Caki2 (cell line): Measurements from ENCODE around the gene PSKH1. TPM values are rescaled to one million over a fixed set of nuclear protein-coding genes. Genes with fewer than 3 reads are reported as not detected.

ENCODE experiments used
- DNase-seq: peaks from one replicate; pipeline ENCODE4 v3.0.0-alpha.2; 2015; ENCODE audit warnings: low read depth
- in situ Hi-C: cut with HindIII; loops from 2 replicates; pipeline ENCODE4 v1.10.0; 2016; ENCODE audit warnings: low sequenced_read_pairs, low pct_unique_long_range_greater_than_20kb, mixed read lengths
- total RNA-seq: library from RNA; depleted of rRNA; stranded (reverse); fragments of >200 nt; shearing (Covaris generic); gene quantifications from 2 replicates; pipeline ENCODE4 v1.2.3, GENCODE V29; 2014; ENCODE audit warnings: low replicate concordance

The PSKH1 gene
- total RNA-seq, 1 experiment from 2014 or later, result 25.9 TPM

DNA sequence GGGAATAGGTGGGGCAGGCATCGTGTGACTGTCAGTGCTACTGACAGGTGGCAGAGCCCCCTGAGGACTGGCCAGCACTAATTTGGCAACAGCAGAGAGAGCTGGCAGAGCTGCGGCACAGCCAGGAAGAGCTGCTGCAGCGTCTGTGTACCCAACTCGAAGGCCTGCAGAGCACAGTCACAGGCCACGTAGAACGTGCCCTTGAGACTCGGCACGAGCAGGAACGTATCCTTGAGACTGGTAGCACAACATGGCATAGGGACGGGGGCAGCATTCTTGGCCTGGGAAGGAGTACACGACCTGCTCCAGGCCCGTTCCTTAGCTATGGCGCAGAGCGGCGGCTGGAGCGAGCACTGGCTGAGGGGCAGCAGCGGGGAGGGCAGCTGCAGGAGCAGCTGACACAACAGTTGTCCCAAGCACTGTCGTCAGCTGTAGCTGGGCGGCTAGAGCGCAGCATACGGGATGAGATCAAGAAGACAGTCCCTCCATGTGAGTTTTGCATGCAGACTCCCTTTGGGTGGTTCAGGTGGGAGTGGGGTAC is 11.4 kb upstream of the PSKH1 start:
- in situ Hi-C loops, result loop anchor here (25.0 kb wide), 1 partner anchor 181 kb away; no protein-coding TSS in a partner anchor
- DNase-seq, result no peak

DNA sequence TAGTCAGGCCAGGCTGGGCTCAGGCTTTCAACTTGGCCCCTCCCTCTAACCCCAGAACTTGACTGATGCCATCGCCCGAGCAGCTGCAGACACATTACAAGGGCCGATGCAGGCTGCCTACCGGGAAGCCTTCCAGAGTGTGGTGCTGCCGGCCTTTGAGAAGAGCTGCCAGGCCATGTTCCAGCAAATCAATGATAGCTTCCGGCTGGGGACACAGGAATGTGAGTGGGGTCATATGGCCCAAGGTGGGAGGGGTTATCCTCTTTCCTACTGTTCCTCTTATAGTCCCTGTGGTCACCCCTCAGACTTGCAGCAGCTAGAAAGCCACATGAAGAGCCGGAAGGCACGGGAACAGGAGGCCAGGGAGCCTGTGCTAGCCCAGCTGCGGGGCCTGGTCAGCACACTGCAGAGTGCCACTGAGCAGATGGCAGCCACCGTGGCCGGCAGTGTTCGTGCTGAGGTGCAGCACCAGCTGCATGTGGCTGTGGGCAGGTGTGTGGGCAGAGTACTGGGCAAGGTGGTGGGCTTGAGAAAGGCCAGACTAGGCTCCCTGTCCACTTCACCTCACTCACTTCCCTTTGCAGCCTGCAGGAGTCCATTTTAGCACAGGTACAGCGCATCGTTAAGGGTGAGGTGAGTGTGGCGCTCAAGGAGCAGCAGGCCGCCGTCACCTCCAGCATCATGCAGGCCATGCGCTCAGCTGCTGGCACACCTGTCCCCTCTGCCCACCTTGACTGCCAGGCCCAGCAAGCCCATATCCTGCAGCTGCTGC is 10.5 kb upstream of the PSKH1 start:
- in situ Hi-C loops, result loop anchor here (25.0 kb wide), 1 partner anchor 180 kb away; no protein-coding TSS in a partner anchor
- DNase-seq, result no peak

DNA sequence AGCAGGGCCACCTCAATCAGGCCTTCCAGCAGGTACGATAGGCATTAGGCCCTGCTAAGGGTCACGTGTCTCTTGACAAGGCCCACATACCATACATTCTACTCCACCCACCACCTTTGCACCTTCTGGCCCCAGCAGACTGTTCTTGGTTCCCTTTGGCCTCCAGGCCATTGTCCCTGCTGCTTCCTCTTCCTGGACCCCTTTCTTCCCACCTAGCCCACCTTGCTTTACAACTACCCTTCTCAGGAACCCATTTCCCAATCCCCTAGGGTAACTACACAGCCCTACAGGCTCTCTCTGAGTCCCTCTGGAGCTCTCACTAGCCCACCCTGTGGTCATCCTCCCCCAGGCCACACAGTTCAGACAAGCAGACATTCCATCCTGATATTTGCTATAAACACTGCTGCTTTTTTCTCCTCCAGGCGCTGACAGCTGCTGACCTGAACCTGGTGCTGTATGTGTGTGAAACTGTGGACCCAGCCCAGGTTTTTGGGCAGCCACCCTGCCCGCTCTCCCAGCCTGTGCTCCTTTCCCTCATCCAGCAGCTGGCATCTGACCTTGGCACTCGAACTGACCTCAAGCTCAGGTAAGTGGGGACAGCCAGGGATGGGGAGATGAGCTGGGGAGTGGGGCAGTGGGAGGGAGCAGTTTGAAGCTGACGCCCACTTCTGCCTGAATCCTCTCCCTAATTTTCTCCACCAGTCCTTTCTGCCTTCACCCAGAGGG is 9.7 kb upstream of the PSKH1 start:
- no peak for DNase-seq
- in situ Hi-C loops, result loop anchor here (25.0 kb wide), 1 partner anchor 179 kb away; no protein-coding TSS in a partner anchor

DNA sequence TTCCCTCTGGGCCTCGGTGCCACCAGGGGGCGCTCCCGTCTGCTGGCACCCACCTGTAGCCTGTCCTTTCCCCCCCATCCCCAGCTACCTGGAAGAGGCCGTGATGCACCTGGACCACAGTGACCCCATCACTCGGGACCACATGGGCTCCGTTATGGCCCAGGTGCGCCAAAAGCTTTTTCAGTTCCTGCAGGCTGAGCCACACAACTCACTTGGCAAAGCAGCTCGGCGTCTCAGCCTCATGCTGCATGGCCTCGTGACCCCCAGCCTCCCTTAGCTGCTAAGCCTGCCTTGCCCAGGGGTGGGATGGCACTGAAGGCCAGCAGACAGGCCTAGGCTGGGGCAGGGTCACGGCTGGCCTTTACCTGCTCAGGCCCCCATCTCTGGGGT is 9.2 kb upstream of the PSKH1 start:
- peak; percentile 47 for DNase-seq
- in situ Hi-C loops, result loop anchor here (25.0 kb wide), 1 partner anchor 178 kb away; no protein-coding TSS in a partner anchor

DNA sequence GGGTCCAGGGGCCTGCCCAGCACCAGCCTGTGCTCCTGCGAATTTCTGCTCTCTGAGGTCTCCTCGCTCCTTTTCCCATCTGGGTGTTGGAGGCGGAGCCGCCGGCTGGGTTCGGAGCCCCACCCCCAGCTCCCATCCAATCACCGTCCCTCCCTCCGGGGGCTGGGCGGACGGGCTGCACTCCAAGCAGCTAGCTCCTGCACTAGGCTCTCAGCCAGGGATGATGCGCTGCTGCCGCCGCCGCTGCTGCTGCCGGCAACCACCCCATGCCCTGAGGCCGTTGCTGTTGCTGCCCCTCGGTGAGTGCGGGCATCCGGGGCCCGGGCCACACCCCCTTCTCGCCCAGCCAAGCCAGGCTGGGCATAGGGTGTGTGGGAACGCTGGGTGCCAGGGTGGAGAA is 8.4 kb upstream of the PSKH1 start, which contains the start of gene NRN1L:
NRN1L (plus strand) TSS at position 202 of the 400 bp plus-strand sequence; CDS start at position 221, 19 bp downstream.
- in situ Hi-C loops, result loop anchor here (25.0 kb wide), 1 partner anchor 178 kb away; no protein-coding TSS in a partner anchor
- DNase-seq, result peak; percentile 85

DNA sequence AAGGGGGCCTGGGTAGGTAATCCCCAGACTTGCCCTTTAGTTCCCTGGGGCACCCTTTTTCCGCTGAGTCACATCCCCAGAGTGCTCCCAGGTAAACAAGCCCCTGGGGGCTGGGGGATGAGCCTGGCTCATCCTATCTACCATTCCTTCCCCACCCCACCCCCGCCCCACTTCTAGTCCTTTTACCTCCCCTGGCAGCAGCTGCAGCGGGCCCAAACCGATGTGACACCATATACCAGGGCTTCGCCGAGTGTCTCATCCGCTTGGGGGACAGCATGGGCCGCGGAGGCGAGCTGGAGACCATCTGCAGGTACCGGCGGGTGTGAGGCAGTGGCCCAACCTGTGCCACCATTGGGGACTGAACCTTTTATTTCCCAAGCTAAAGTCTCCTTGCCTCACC is 7.5 kb upstream of the PSKH1 start:
- no peak for DNase-seq
- in situ Hi-C loops, result loop anchor here (25.0 kb wide), 1 partner anchor 177 kb away; no protein-coding TSS in a partner anchor

DNA sequence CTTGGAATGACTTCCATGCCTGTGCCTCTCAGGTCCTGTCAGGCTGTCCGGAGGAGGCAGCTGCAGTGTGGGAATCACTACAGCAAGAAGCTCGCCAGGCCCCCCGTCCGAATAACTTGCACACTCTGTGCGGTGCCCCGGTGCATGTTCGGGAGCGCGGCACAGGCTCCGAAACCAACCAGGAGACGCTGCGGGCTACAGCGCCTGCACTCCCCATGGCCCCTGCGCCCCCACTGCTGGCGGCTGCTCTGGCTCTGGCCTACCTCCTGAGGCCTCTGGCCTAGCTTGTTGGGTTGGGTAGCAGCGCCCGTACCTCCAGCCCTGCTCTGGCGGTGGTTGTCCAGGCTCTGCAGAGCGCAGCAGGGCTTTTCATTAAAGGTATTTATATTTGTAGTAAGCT is 7.1 kb upstream of the PSKH1 start:
- in situ Hi-C loops, result loop anchor here (25.0 kb wide), 1 partner anchor 176 kb away; no protein-coding TSS in a partner anchor
- no peak for DNase-seq

DNA sequence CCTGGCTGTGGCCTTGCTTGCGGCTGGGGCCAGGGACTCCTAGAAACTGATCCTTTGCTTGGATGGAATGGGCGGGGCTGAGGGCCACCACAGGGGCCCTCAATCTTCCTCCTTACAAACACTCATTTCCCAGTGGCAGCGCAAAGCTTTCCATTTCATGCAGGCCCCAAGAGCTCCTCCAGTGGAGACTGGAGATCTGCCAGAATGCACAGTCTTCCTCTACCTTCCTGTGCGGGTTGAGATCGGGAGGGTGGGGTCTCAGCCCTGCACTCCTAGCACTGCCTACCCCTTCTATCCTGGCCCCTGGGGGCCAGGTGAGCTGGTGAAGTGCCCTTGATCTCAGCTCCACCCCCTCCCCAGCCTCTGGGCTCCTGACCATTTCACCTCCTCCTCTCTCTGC is 6.7 kb upstream of the PSKH1 start:
- in situ Hi-C loops, result loop anchor here (25.0 kb wide), 1 partner anchor 176 kb away; no protein-coding TSS in a partner anchor
- no peak for DNase-seq

DNA sequence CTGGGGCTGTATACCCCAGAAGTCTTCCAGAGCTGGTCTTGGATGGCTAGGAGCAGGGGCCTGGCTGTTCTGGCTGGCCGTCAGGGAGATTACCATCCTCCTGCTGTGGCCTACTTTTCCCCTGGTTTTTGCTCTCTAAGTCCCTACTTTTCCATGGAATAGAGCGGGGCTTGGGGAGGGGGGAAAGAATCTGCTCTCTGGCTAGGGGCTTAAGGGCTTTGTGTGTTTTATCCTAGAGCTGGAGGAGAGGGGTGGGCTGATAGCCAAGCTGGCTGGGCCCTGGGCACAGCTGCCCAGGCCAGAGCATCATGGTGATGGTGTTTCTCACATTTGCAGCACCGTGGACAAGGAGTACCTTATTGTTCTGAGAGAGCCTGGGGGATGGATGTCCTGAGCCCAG is 4.7 kb upstream of the PSKH1 start:
- in situ Hi-C loops, result loop anchor here (25.0 kb wide), 1 partner anchor 174 kb away; no protein-coding TSS in a partner anchor
- DNase-seq, result no peak

DNA sequence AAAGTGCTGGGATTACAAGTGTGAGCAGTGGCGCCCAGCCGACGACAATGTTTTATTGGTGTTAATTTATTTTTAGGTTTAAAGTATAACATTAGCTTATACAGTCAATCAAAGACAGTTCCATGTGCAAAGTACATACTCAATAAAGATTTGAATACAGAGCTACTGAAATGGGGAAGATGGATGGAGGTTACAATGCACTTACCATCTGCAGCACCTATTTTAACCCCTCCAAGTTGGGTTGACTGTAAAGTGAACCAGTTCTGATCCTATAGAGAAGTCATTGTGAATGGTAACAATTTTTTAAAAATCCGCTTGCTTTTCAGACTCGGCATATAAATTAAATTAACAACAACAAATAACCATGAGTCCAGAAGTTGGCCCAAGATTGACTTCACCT is 679 bp upstream of the PSKH1 start:
- no peak for DNase-seq
- in situ Hi-C loops, result loop anchor here (25.0 kb wide), 1 partner anchor 170 kb away; no protein-coding TSS in a partner anchor

DNA sequence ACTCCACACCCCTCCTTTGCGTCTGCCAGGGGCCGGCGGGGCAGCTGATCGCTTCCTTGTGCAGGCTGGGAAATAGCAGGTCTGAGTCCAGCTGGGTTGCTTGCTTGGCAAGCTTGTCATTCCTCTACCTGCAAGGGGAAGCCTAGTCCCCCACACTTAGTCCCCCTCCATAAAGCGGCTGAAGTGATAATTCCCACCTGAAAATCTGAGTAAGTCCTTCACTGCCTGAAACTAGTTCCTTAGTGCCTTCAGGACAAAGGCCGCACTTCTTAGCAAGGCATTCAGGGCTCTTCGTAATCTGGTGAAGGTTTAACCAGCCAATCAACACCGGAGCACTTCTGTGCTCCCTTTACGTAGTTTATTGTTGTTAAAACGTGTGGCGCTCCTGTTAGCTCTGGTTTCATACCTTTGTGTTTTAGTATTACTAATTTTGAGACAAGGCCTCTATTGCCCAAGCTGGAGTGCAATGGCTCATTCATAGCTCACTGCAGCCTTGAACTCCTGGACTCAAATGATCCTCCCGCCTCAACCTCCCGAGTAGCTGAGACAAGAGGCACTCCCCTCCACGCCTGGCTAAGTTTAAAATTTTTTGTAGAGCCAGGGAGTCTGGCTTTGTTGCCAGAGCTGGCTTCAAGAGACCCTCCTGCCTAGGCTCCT is 817 bp downstream of the PSKH1 start:
- in situ Hi-C loops, result loop anchor here (25.0 kb wide), 1 partner anchor 168 kb away; no protein-coding TSS in a partner anchor
- no peak for DNase-seq

DNA sequence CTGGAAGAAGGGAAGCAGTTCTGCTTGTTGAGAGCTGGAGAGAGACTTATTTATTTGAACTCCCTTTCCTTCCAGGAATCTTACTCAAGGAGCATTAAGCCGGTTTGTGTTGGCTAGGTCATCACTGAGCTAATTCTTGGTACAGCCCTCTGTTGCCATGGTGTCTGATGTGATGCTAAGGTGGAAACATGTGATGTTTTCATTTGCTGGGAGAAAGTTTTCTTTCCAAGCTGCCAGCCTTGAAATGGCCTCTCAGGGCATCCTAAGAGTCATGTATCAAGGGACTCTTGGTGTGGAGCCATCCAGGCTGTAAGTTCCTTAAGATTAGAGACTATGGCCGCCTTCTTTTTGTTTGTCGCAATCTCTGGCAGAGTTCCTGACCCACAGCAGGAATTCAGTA is 4.2 kb downstream of the PSKH1 start:
- in situ Hi-C loops, result loop anchor here (25.0 kb wide), 1 partner anchor 165 kb away; no protein-coding TSS in a partner anchor
- peak; percentile 56 for DNase-seq

DNA sequence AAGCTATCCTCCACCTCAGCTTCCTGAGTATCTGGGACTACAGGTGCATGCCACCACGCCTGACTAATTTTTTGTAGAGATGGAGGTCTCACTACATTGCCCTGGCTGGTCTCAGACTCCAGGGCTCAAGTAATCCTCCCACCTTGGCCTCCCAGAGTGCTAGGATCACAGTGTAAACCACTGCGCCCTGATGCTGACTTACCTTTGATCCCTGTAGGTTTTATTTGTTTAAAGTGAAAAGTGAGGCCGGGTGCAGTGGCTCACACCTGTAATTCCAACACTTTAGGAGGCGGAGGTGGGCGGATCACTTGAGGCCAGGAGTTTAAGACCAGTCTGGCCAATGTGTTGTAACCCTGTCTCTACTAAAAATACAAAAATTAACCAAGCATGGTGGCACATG is 8.7 kb downstream of the PSKH1 start:
- no peak for DNase-seq
- in situ Hi-C loops, result no loop called here

DNA sequence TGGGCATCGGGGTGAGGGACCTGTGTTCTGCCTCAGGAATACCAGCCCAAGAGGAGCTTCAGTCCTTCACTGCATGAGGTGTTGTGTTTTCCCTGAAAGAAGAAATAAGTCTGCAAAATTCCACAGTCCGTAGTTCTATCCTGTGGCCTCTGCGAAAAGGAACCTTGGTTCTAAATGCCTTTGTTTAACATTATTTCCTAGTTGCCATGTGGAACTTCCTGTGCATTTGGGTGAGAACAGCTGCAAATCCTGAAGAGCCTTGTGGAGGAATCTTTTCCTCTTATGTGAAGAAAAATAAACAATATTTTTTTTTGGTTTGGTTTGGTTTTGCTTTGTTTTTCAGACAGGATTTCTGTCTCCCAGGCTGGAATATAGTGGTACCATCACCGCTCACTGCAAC is 9.8 kb downstream of the PSKH1 start:
- DNase-seq, result no peak
- in situ Hi-C loops, result no loop called here

DNA sequence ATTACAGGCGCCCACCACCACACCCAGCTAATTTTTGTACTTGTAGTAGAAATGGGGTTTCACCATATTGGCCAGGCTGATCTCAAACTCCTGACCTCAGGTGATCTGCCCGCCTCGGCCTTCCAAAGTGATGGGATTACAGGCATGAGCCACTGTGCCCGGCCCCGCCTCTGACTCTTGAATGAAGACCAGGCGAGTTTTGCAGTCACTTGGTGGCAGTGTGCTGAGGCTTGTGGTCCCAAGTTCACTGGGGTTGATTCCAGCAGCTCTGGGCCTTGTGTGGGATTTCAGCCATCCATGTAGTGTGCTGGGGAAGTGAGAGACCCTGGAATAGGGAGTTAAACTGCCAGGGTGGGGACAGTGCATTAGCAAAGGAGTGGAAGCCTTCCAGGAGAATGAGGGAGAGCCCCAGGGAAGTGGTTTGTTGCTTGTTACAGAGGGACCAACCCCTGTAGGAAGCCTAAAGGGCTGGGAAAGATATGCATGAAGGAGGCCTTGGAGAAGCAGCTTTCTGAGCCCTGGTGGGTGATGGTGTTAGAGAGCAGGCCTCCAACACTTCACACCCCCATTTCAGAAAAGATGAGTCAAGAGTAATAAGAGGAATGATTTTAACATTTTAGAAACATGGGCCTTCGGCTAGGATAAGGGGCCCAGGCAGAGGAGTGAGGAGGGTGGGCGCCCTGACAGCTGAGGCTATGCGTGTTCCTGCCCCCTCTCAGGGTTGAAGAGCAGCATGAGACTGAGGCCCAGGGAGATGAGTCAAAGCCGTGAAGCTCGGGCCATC is 14.5 kb downstream of the PSKH1 start:
- no peak for DNase-seq
- in situ Hi-C loops, result no loop called here

DNA sequence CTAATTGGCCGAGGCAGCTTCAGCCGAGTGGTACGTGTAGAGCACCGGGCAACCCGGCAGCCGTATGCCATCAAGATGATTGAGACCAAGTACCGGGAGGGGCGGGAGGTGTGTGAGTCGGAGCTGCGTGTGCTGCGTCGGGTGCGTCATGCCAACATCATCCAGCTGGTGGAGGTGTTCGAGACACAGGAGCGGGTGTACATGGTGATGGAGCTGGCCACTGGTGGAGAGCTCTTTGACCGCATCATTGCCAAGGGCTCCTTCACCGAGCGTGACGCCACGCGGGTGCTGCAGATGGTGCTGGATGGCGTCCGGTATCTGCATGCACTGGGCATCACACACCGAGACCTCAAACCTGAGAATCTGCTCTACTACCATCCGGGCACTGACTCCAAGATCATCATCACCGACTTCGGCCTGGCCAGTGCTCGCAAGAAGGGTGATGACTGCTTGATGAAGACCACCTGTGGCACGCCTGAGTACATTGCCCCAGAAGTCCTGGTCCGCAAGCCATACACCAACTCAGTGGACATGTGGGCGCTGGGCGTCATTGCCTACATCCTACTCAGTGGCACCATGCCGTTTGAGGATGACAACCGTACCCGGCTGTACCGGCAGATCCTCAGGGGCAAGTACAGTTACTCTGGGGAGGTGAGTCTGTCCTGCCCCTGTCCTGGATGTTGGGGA is 16.1 kb downstream of the PSKH1 start:
- DNase-seq, result no peak
- in situ Hi-C loops, result no loop called here

DNA sequence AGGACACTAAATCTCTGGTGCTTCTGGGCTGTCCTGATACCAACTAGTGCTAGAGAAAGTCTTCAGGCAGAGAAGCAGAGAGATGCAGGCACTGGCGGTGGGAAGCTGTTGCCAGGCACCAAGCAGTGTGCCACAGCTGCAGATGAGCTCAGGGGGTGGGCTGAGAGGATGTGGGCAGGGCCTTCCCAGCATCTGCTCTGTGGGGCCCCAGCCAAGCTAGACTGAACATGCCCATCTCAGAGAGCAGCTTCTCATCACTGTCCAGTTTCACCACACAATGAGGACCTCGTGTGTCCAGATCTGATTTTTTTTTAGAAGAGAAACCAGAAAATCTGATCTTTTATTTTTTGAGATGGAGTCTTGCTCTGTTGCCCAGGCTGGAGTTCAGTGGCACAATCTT is 17.1 kb downstream of the PSKH1 start:
- DNase-seq, result no peak
- in situ Hi-C loops, result no loop called here
